ENCODE measurements around the gene ZNF136.
A peak's percentile ranks its signal among the peaks of the same experiment; 100 is the strongest.

DNA sequence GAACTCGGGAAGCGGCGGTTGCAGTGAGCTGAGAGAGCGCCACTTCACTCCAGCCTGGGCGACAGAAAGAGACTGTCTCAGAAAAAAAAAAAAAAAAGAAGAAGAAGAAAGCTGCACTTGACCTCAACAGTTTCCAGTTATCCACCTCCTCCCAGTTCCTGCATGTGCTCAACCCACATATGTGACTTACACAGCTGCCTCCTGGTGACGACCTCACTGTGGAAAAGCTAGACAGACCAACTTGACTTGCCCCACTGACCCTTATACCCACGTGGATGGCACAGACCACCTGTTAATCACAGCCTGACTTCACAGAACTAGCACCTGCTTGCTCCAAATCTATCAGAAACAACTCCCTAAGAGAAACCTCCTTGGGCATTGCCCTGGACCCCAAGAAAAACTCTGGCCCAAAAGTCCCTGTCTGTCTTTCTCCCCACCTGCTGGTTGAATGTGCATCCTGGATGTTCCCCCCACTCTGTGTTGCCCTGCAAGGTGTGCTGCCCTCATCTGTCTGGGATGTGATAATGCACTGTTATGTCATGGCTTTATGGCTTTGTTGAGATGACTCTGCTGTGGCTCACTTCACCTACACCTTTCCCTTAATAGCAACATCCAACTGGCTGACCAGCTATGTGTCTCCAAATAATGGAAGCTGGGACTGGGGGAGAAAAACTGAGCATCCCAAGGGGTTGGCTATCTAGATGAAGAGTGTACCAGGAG, 25.5 kb upstream of the ZNF136 start:
- TF ChIP-seq, protein P1, sequence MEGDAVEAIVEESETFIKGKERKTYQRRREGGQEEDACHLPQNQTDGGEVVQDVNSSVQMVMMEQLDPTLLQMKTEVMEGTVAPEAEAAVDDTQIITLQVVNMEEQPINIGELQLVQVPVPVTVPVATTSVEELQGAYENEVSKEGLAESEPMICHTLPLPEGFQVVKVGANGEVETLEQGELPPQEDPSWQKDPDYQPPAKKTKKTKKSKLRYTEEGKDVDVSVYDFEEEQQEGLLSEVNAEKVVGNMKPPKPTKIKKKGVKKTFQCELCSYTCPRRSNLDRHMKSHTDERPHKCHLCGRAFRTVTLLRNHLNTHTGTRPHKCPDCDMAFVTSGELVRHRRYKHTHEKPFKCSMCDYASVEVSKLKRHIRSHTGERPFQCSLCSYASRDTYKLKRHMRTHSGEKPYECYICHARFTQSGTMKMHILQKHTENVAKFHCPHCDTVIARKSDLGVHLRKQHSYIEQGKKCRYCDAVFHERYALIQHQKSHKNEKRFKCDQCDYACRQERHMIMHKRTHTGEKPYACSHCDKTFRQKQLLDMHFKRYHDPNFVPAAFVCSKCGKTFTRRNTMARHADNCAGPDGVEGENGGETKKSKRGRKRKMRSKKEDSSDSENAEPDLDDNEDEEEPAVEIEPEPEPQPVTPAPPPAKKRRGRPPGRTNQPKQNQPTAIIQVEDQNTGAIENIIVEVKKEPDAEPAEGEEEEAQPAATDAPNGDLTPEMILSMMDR (conservative IDR thresholded peaks at IDR 0.05; ENCODE audit: low read length) = peak; percentile 91
- TF ChIP-seq EZH2phosphoT487 (IDR thresholded peaks at IDR 0.05; ENCODE audit: borderline replicate concordance) = no peak
